Thyroid gland (tissue), 4 donors: ENCODE data around the gene CRYGN. TPM values are rescaled to one million over a fixed set of nuclear protein-coding genes. Genes with fewer than 3 reads are reported as not detected.

Source experiments
- DNase-seq, 2 donors: peaks; one replicate each; pipeline ENCODE4 v3.0.0-alpha.2; 2019
- H3K27ac ChIP-seq, 3 donors: fragments of 200-600 bp; sonication (generic); 1 replicate in 2 of 3; 2 replicates in 1 of 3; pipeline ENCODE4 v1.5.1; 2016 to 2019; ENCODE audit warnings: mild to moderate bottlenecking in 1 of 3, moderate library complexity in 1 of 3
- H3K27me3 ChIP-seq: fragments of 200-600 bp; sonication (generic); one replicate; pipeline ENCODE4 v1.5.1; 2019
- H3K36me3 ChIP-seq, 2 donors: fragments of 200-600 bp; sonication (generic); one replicate each; pipeline ENCODE4 v1.5.1; 2016 to 2019
- H3K4me1 ChIP-seq, 2 donors: fragments of 200-600 bp; sonication (generic); one replicate each; pipeline ENCODE4 v1.5.1; 2017 to 2019
- H3K4me3 ChIP-seq, 3 donors: fragments of 200-600 bp; sonication (generic); replicated peaks in 1 of 3; 1 replicate in 2 of 3; 2 replicates in 1 of 3; pipeline ENCODE4 v1.5.1; 2016; ENCODE audit warnings: mild to moderate bottlenecking in 1 of 3
- H3K9me3 ChIP-seq: fragments of 200-600 bp; sonication (generic); one replicate; pipeline ENCODE4 v1.5.1; 2017
- POLR2A ChIP-seq, 2 donors: fragments of 450-650 bp; IDR thresholded peaks; one replicate each; pipeline ENCODE4 v1.6.1; 2017; ENCODE audit warnings: antibody characterized with exemption in 2 of 2, mild to moderate bottlenecking in 2 of 2, moderate library complexity in 1 of 2
- WGBS, 2 donors: methylation state at CpG; one replicate each; pipeline ENCODE4 v1.1.5; 2017; 5-methylcytosine and 5-hydroxymethylcytosine counted together
- intact Hi-C: fragments of 100-400 bp; cut with DNase I; formaldehyde crosslinking; loops from one replicate; pipeline ENCODE4 v1.15.1; 2023
- total RNA-seq, 4 donors: library from RNA; depleted of rRNA; stranded (reverse); fragments of >200 nt; gene quantifications; one replicate each; pipeline ENCODE4 v1.2.3, GENCODE V29; 2016
- TF ChIP-seq, protein P1 (sequence below), 6 experiments: fragments of 200-600 bp in 3 of 6; fragments of 450-650 bp in 3 of 6; sonication (generic) in 3 of 6; IDR thresholded peaks; one replicate each; pipeline ENCODE4 v1.5.1; 2016 to 2019; ENCODE audit warnings: antibody characterized with exemption in 6 of 6, mild to moderate bottlenecking in 2 of 6, inconsistent platforms in 1 of 6, moderate library complexity in 1 of 6

CRYGN gene
- total RNA-seq, 4 donors from 2014 or later: 16.4 to 45.5 (median 24.5) TPM

DNA sequence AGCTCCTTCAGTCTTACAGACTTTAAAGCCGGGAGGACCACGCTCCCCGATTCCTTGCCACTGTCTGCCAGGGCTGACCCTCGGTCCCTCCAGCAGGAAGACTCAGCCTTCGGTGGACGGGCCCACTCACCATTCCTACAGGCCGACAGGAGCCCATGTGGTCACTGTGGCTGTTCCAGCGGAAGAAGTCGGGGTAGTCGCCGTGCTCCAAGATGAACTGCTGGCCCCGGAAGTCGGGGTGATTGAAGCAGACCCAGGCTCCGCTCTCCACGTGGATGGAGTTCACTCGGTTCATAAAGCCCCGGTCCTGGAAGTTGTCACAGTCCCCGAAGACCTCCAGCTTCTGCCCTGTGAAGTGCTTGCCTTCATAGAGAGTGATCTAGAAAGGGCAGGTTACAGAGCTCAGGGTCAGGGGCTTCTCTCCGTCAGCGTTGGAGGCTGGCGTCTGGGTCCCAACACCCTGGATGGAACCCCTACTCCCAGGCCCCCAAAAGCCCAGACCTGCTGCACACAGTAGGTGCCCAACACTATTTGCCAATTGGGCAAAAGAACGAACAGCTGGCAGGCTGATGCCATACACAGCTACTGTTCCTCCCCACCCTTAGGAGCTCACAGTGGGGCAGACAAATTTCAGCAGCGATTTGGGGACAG lies 1.9 kb downstream of the CRYGN start:
- TF ChIP-seq, protein P1, sequence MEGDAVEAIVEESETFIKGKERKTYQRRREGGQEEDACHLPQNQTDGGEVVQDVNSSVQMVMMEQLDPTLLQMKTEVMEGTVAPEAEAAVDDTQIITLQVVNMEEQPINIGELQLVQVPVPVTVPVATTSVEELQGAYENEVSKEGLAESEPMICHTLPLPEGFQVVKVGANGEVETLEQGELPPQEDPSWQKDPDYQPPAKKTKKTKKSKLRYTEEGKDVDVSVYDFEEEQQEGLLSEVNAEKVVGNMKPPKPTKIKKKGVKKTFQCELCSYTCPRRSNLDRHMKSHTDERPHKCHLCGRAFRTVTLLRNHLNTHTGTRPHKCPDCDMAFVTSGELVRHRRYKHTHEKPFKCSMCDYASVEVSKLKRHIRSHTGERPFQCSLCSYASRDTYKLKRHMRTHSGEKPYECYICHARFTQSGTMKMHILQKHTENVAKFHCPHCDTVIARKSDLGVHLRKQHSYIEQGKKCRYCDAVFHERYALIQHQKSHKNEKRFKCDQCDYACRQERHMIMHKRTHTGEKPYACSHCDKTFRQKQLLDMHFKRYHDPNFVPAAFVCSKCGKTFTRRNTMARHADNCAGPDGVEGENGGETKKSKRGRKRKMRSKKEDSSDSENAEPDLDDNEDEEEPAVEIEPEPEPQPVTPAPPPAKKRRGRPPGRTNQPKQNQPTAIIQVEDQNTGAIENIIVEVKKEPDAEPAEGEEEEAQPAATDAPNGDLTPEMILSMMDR (IDR thresholded peaks at IDR 0.05): no peak
- no peak for TF ChIP-seq POLR2A (IDR thresholded peaks at IDR 0.05)
- DNase-seq: no peak
- Histone ChIP-seq H3K27ac (peak overlapping the region in 2 of 3 donors; percentile 92 to 95), H3K4me1 (peaks cover 85 to 98% of the 10 kb centered on the region in 2 donors), H3K9me3 (no peaks in the 10 kb centered on the region), H3K27me3 (no peaks in the 10 kb centered on the region), H3K4me3 (no peak overlapping the region), H3K36me3 (no peaks in the 10 kb centered on the region)
- 90 to 94% methylated on average over 18 to 23 of the region's 23 CpGs for WGBS, 2 donors
- intact Hi-C loops: no loop called here

- no peaks in the 10 kb centered on the region for H3K36me3 ChIP-seq
- 95 to 98% methylated on average over 13 of the region's 13 CpGs for WGBS, 2 donors
- no peak for DNase-seq
- peaks cover 82 to 98% of the 10 kb centered on the region in 2 donors for H3K4me1 ChIP-seq
- H3K27ac ChIP-seq: peak overlapping the region; percentile 75 to 95 (median 92)
- no peak overlapping the region for H3K4me3 ChIP-seq
- H3K9me3 ChIP-seq: no peaks in the 10 kb centered on the region
- TF ChIP-seq, protein P1 (IDR thresholded peaks at IDR 0.05): no peak
- TF ChIP-seq POLR2A (IDR thresholded peaks at IDR 0.05): no peak
- no peaks in the 10 kb centered on the region for H3K27me3 ChIP-seq
- intact Hi-C loops: no loop called here
These were observed 2.8 kb downstream of the CRYGN start for GRCh38 chr7:151437159-151437553.

GRCh38 chr7:151436446-151437158 lies 3.3 kb downstream of the CRYGN start:
- Histone ChIP-seq H3K36me3 (no peaks in the 10 kb centered on the region), H3K27ac (peak overlapping the region; percentile 75 to 95 (median 92)), H3K4me3 (no peak overlapping the region), H3K9me3 (no peaks in the 10 kb centered on the region), H3K27me3 (no peaks in the 10 kb centered on the region), H3K4me1 (peaks cover 77 to 96% of the 10 kb centered on the region in 2 donors)
- intact Hi-C loops: no loop called here
- no peak for TF ChIP-seq POLR2A (IDR thresholded peaks at IDR 0.05)
- TF ChIP-seq, protein P1 (IDR thresholded peaks at IDR 0.05): no peak
- DNase-seq: peak in 1 of 2 donors; percentile 32
- WGBS, 2 donors: 60 to 69% methylated on average over 9 of the region's 9 CpGs

DNA sequence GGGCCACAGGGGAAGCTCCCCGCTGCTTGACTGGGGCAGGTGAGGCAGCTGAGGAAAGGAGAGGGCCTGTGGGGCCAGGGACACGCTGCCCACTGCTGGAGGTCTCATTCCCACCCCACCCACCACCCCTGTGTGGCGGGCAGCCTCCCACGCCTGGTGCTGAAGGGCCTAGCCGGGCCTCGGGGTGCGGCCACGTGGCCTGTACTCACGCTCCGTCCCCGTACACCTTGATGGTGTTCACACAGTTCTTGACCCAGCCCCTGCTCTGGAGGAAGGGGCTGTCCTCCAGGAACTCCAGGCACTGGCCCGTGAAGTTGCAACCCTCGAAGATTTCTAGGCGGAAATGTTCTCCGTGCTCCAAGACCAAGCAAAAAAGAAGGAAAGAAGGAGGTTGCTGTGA lies 4.0 kb downstream of the CRYGN start:
- H3K27ac ChIP-seq: peak overlapping the region; percentile 75 to 95 (median 92)
- DNase-seq: peak; percentile 63 to 72
- TF ChIP-seq, protein P1 (IDR thresholded peaks at IDR 0.05): no peak
- no peak for TF ChIP-seq POLR2A (IDR thresholded peaks at IDR 0.05)
- no peaks in the 10 kb centered on the region for H3K27me3 ChIP-seq
- intact Hi-C loops: no loop called here
- H3K9me3 ChIP-seq: no peaks in the 10 kb centered on the region
- H3K4me3 ChIP-seq: no peak overlapping the region
- peaks cover 78 to 96% of the 10 kb centered on the region in 2 donors for H3K4me1 ChIP-seq
- WGBS, 2 donors: 41 to 66% methylated on average over 9 to 12 of the region's 15 CpGs
- no peaks in the 10 kb centered on the region for H3K36me3 ChIP-seq
